Stimulated activated CD8-positive, alpha-beta memory T cell treated with anti-CD3 and anti-CD28 coated beads, Interleukin-15, amount 100 ng/mL, for 4 hours (primary cell): ENCODE results near the gene LGALS8.

ENCODE experiments used
- DNase-seq, 2 donors: peaks; one replicate each; pipeline ENCODE4 v3.0.0-alpha.2; 2020; ENCODE audit warnings: low read depth in 2 of 2

Gene LGALS8

DNA sequence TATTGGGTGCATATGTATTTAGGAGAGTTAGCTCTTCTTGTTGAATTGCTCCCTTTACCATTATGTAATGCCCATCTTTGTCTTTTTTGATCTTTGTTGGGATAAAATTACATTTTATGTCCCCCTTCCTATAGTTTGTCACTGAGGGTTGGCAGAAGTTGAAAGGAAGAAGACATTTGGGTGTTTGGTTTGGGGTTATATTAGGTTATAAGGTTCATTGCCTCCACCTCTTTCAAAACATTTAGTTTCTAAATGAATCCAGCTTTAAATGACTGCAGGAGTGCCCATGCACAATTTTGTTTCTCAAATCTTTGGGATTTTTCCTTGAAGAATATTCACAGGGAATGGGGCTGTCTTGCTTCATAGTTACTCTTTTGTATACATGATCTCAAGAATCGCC lies 14.6 kb upstream of the LGALS8 start:
- DNase-seq, result no peak

DNA sequence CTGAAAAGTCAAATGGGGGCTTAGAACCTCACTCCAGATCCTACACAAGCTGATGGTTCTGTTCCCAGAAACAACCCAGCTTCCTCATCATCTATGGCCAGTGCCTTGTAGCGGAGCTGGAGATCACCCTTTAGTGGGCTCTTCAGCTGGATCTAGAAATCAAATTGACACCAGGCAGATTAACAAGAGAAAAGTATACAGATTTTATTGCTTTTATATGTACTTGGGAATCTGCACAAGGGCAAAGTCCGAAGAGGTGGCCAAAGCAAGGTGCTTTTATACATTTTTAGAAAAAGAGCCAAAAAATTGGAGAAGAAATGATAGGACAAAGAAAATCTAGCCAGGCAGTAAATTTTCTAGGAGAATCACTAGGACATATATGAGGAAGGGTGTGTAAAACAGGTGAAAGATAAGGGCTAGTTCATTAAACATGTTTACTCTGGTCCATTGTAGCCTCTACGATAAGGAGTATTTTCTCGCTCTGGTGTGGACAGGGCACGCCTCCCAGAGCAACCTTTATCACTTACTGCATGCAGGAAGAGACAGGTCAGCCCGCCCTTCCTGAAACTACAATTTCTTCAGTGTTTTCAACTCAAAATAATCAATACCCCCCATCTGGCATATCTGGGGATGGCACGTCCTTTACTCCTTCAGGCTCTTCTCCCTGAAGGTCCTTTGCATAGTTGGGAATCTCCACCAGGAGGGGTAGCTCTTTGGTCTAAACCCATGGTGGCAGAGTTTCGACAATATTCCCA lies 14.0 kb upstream of the LGALS8 start:
- DNase-seq, result no peak

DNA sequence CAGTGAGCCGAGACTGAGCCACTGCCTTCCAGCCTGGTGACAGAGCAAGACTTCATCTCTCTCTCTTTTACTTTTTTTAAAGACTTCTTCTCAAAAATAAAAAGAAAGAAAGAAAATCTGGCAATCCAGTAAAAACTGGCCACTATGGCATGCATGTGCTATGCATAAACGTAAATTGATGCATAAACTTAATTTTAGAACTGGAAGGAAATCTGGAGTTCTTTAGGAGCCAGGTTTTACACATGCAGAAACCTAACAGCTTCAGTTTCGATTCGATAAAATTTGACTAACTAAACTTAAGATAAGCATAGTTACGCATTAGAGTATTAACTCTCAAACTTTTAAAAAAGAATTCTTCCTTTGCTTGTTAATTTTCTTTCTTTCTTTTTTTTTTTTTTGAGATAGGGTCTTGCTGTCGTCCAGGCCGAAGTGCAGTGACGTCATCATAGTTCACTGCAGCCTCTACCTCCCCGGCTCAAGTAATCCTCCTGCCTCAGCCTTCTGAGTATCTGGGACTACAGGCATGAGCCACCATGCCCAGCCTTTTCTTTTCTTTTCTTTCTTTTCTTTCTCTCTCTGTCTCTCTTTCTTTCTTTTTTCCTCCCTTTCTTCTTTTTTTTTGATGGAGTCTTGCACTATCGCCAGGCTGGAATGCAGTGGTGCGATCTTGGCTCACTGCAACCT lies 11.9 kb upstream of the LGALS8 start:
- no peak for DNase-seq

DNA sequence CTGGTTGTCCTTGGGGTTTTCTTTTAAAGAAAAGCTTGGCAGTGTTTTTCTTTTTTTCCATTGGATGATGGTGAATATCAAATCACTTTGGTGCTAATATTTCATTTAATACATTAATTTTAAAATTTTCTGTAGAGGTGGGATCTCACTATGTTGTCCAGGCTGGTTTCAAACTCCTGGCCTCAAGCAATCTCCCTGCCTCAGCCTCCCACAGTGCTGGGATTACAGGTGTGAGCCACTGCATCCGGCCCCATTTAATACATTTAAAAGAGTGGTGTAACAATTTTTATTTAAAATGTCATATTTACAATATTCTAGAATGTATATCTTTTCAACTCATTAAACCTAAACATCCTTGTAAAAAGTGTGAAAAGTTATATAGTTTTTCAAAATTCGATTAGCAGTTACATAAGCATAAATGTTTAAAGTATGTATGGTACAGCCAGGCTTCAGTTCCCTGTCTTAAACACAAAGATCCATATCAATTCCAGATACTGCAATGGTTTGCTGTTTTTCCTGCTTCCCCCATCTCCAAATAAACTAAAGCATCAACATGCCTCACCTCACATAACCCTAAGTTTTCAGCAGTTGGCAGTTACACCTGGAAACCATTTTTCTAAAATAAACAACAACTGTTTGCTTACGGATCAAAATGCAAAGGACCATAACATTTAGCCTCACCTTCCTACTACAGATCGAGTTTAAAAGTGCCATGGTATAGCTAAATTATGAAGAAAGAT lies 8.9 kb upstream of the LGALS8 start:
- DNase-seq, result no peak

DNA sequence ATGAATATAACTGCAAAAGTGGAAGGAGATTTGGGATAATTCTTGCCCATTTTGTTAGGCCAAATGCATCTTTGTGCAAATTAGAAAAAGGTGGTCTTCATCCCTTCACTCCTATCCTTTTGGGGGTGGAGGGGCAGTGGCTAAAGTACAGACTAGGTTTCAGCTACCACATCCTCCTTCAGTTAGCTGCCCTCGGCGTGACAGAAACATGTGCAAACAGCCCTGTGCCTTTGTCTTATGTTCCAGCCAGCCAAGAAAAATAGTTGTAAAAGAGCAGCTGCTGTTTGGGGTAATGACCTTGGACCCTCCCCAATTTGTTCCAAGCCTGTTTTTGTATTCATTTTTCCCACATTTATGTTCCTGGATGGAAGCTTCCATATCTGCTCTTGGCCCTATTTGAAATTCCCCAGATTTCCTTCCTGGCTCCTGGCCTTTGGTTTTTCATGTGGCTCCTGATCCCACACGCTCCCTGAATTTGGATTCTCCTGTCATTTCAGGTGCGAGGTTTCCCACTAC lies 8.3 kb upstream of the LGALS8 start:
- DNase-seq, result no peak

DNA sequence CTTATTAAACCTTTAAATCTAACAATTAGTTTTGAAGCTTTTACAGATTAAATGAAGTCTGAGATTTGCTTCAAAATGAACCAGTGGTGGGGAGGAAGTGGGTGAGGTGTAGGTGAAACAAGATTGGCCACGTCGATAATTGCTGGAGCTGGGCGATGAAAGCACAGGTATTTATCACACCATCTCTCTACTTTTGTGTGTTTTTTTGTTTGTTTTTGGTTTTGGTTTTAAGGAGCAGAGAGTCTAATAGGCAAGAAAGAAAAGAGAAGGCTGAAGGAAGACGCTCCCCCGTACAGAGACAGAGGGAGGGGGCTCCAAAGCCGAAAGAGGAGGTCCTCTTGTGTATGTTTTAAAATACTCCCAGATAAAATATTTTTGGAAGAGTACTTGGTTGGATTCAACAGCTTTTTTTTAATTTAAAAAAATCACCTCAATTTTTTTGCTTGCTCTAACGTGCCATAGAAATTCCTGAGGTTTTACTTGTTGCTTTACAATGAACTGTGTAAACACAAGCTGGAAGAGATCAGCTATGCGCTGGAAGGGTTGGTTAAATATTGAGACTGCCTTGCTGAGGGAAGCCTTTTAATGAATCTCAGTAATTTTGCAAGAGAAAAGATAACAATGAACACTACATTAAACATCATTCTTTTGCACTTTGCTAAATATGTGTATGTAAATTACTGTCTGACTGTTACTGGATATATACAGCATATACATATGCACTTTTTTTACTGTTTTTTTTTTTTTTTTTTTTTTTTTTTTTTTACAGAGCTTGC lies 6.7 kb upstream of the LGALS8 start:
- no peak for DNase-seq

DNA sequence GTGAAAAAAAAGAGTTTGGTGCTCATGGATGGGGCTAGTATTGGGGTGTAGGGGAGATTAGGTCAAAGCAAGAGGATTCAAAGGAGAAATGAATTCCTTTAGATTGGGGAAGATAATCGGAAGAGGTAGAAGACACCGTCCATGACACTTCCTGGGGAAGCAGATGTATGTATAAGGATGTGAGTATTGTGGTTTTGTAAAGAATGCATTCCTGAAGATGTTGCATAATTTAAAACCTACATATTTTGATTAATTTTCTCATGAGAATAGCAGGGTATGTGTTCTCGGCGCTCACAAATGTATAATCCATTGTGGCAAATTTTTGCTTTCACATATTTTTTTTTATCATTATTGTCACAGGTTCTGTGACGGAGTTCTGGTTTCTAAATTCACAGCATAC lies 5.5 kb upstream of the LGALS8 start:
- DNase-seq, result no peak

DNA sequence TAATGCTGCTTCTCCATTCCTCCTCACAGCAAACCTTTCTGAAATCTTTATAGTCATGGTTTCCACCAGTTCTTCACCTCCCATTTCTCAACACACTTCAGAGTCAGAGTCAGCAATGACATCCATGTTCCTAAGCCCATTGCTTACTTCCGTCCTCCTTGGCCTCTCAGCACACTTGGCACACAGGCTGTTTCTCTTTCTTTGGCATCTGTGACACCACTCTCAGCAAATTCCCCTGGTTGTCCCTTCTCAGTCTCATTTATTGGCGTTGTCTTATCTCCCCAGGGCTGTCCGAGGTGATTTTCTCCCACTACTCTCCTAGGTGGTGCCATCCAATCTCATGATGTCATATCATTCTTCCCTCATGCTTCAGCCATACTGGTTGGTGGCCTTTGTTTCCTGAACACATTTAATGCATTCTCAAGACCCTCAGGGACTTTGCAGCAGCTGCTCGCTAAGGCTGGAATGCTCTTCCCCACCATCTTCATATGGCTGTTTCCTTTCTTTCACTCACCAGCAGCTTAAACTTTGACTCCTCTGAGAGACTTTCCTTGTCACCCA lies 3.3 kb upstream of the LGALS8 start:
- no peak for DNase-seq

DNA sequence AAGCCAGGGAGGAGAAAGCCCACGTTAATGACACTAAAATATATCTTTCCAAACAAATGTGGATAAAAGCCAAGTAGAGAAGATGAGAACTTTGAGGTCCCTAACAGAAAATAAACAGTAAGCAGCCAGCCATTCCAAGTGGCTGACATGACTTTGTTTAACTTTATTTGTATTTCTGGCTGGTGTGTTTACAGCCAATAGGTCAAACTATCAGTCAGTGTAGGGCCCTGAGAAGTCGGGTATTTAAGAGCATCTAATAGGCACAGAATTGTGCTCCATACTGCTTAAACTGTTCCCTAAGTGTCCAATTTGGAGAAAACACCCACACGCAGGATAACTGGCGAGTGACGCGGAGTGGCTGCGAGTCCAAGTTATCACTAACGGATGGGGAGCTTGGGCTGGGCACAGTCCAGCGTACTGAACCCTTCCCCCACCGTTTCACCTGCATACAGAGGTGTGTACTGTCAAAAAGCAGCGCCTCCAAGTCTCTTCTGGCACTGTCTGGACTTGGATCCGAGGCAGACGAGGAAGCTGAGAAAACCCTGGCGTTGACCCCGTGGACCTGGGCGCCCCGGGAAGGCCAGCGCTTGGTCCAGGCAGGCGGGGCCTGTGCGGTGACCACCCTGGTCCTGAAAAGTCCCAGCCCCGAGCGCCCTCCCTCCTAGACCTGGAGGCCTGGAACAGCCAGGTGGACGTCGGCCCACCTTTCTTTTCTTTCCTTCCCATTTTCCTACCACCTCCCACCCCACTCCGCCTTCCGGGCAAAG lies 662 bp upstream of the LGALS8 start:
- no peak for DNase-seq

DNA sequence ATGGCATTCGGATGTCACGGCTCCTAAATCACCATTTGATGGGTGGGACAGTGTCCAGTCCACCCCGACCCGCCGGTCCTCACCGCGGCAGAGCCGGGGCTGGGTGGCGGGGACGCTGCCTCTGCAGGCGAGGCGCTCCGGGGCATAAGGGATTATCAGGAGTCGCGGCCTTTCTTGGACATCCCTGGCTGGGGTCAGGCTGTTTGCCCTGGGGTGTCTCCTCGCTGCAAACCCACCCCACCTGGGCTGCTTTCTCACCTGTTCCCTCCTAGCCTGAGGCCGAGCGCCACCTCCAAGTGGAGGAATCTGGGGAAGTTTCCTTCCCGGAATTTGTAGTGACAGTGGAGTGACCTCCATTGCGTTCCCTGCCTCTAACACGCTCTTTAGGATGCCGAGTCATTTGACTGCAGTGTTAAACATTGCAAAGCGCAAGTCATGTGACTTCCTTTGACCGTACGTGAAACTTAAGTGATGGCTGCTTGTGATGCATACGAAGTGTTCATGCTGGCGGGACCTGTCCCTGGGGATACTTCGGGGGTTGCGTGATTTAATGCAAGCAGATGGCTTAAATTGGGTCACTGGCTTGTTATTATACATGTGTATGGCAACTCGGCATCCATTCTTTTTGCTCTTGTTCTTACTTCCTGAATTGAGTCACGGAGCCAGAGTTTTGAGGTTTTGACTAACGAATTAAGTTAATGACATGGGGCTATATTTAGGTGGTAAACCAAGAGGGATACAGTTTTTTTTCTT lies 536 bp downstream of the LGALS8 start:
- DNase-seq, result peak; percentile 22 to 39

DNA sequence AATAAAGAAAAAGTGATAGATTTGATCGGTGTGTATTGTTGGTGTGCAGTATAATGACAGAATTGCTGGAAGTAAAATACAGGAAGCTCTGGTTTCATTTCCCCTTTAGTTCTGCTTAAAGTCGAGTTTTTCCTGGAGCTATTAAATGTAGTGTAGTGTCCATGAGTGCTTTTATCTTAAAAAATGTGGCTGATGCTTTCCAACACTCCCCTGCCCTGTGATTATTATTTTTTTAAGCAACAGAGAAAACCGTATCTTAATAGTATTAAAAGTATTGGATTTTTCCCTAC lies 1.1 kb downstream of the LGALS8 start:
- DNase-seq, result no peak

DNA sequence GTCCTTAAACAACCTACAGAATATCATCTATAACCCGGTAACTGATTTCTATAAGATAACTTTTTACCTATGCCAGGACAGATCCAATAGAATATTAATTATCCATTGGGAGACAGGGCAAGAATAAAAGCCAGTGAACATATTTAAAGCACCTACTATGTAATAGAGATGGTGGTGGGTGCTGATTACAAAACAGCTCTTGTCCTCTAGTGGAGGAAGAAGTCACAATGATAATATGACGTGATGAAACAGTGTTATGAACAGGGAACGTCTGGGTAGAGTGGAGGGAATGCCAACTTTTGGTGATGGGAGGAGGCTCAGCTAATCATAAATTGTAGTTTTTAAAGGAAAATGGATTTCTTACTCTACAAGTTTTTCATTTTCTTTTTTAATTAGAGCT lies 2.3 kb downstream of the LGALS8 start:
- no peak for DNase-seq

DNA sequence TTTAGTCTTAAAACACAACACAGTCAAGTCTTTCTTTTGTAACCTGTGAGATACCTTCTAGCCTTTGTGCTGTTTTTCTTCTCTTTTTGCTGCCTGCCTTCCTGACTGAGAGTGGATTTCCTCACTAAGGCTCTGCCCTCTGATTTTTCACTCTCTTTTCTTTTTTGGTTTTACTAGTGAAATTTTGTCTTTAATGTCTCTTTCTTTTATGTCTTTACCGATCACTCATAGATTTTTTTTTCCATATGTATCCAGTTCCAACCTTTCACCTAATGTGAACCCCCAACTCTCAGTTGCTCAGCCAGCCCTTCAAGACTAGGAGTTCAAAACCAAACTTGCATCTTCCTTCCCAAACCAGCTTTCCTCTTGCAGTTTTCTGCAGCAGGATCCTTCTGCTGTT lies 6.5 kb downstream of the LGALS8 start:
- no peak for DNase-seq

DNA sequence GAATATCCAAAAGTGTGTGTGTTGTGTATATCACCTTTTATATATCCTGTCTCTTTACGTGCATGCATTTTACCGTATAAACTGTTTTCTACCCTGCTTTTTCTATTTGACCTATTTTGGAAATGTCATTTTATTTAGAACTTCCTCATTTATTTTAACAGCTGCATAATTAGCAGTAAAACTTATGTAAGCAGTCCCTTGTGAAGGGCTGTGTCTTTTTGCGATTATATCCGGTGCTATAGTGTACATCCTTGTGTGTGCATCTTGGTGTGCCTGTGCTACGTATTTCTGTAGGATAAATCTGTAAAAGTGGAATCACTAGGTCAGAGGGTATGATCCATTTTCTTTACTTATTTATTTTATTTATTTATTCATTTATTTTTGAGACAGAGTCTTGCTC lies 7.2 kb downstream of the LGALS8 start:
- no peak for DNase-seq

DNA sequence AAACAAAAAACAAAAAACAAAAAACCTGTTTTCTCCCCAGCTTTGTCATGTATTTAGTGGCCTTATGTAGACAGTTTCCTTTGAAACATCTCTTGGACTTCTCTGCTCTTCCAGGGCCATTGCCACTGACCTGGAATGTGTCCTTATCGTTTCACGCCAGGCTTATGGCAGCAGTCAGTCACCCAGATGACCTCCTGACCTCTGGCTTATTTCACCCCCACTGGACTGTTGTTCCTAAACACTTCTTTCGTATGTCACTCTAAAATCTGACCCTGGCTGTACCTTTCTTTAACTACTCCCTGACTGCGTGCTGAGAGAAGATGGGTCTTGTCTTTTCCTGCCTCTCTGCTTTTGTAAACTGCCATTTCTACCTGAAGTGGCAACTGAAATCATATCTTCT lies 9.1 kb downstream of the LGALS8 start:
- no peak for DNase-seq

DNA sequence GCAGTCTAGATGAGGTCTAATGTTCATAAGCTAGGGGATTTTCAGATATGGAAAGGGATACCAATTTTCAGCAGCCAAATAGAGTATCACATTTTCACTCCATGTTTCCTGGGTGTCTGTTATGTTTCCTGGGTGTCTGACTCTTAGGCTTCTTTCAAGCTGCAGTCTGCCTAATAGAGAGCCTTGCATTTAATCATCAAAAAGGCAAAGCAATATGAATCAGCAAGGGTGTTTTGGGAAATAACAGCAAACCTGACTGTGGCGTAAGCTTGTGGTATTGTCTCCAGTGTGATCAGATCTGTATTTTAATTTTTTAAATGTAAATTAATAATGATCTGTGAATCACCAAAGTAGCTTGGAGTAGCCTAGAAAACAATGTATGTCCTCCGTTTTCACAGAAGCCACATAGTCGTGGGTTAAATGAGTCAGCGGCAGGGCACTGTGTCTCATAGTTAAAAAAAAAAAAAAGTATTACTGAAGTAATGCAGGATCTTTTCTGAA lies 10.4 kb downstream of the LGALS8 start:
- peak; percentile 6 to 30 for DNase-seq

DNA sequence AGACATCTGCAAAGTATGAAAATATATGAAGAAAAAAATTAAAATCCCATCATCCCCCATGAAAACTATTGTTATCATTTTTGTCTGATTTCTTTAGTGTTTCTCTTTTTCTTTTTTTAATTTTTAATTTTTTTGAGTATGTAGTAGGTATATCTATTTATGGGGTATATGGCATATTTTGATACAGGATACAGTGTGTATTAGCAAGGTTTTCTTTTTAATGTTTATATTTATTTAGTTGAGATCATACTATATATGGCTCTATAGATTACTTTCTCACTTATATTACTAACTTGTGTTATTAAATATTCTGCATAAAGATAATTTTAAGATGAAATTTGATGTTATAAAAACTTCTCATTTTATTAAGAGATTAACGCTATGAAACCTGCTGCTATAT lies 11.4 kb downstream of the LGALS8 start:
- no peak for DNase-seq

DNA sequence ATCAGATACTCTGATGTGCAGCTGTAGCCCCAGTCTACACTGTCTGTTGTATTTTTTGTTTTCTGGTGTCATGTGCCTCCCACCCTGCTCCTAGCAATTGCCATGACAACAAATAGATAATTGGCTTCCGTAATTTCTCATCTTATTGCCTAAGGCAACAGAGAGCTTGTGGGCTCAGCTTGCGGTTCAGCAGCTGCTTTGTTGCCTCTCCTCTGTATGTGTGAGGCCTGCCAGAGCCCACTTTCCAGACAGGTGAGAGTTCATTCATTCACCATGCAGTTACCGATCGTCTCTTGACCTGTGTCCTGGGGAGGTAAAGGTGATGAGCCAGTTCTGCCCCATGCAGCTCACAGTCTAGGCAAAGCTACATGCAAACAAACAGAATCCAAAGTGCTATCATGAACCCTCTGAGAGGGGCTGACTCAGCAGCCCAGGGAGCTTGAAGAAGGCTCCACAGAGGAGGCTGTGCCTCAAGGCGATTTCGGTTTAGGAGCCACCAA lies 11.9 kb downstream of the LGALS8 start:
- DNase-seq, result no peak

DNA sequence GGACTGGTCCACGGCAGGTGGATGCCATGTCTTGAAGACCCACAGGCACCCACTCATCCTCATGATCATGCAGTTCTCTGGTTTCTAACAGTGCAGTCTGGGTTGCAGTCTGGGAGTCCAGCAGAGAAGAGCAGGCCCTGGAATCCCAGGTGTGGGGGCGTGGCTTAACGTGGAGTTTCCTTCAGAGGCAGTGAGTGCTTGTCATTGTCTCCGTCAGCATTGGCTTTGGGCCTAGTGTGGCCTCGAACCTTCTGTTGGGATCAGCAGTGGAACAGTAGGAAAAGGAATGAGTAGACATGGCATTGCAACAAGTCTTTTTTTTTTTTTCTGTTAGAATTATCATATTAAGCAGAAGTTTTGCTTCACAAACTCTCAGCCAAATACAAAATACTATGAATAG lies 12.8 kb downstream of the LGALS8 start:
- no peak for DNase-seq
